Loucy (cell line): ENCODE results near the gene SPINT4.

Source experiments
- H2AFZ ChIP-seq: fragments of 200-600 bp; sonication (generic); 2 replicates; pipeline ENCODE4 v1.6.0; 2016; ENCODE audit warnings: antibody characterized with exemption, mild to moderate bottlenecking, low read length, moderate library complexity
- H3F3A ChIP-seq: fragments of 200-600 bp; 2 replicates; pipeline ENCODE4 v1.6.0; 2016; ENCODE audit warnings: antibody characterized with exemption, low read depth, mild to moderate bottlenecking
- H3K27me3 ChIP-seq: fragments of 200-600 bp; sonication (generic); 2 replicates; pipeline ENCODE4 v1.6.1; 2014; ENCODE audit warnings: low read length, mild to moderate bottlenecking; ENCODE audit not compliant: insufficient read depth, poor library complexity, severe bottlenecking
- H3K36me3 ChIP-seq: fragments of 200-600 bp; sonication (generic); 2 replicates; pipeline ENCODE4 v1.6.1; 2016; ENCODE audit warnings: low read length; ENCODE audit not compliant: insufficient read depth
- H3K4me1 ChIP-seq: fragments of 200-600 bp; sonication (generic); 2 replicates; pipeline ENCODE4 v1.5.1; 2014; ENCODE audit warnings: low read length, mild to moderate bottlenecking; ENCODE audit not compliant: insufficient read depth, poor library complexity, severe bottlenecking
- H3K4me2 ChIP-seq: fragments of 200-600 bp; sonication (generic); 2 replicates; pipeline ENCODE4 v1.6.0; 2014; ENCODE audit warnings: antibody characterized with exemption, low read length, low read depth, mild to moderate bottlenecking; ENCODE audit not compliant: poor library complexity, severe bottlenecking
- H3K4me3 ChIP-seq: fragments of 200-600 bp; sonication (generic); 2 replicates; pipeline ENCODE4 v1.5.1; 2014; ENCODE audit warnings: low read length, mild to moderate bottlenecking, mixed read lengths; ENCODE audit not compliant: poor library complexity, severe bottlenecking
- H3K79me2 ChIP-seq: fragments of 200-600 bp; sonication (generic); 2 replicates; pipeline ENCODE4 v1.6.1; 2014; ENCODE audit warnings: low read length; ENCODE audit not compliant: insufficient read depth
- H3K9ac ChIP-seq: fragments of 200-600 bp; sonication (generic); 2 replicates; pipeline ENCODE4 v1.6.0; 2014; ENCODE audit warnings: mild to moderate bottlenecking, low read depth, low read length, moderate library complexity; ENCODE audit not compliant: poor library complexity, severe bottlenecking
- H3K9me2 ChIP-seq: fragments of 200-600 bp; sonication (generic); replicated peaks from 2 replicates; pipeline ENCODE4 v1.6.1; 2016; ENCODE audit warnings: low read depth, low read length, mixed read lengths
- H3K9me3 ChIP-seq: fragments of 200-600 bp; sonication (generic); 2 replicates; pipeline ENCODE4 v1.6.1; 2014; ENCODE audit warnings: mild to moderate bottlenecking, antibody characterized with exemption, low read length, low read depth; ENCODE audit not compliant: insufficient read depth
- H4K20me1 ChIP-seq: fragments of 200-600 bp; sonication (generic); 2 replicates; pipeline ENCODE4 v1.6.0; 2014; ENCODE audit warnings: antibody characterized with exemption, low read length, mild to moderate bottlenecking; ENCODE audit not compliant: insufficient read depth, poor library complexity, severe bottlenecking
- EZH2phosphoT487 ChIP-seq: fragments of 200-600 bp; IDR thresholded peaks from 2 replicates; pipeline ENCODE4 v1.6.1; 2018; ENCODE audit warnings: antibody characterized with exemption, mild to moderate bottlenecking, moderate library complexity, borderline replicate concordance
- TF ChIP-seq, protein P1 (sequence below): fragments of 200-600 bp; sonication (generic); conservative IDR thresholded peaks from 2 replicates; pipeline ENCODE4 v1.5.1; 2014; ENCODE audit warnings: mild to moderate bottlenecking, antibody characterized with exemption, low read length

The SPINT4 gene

GRCh38 chr20:45735988-45736387, 13.8 kb downstream of the SPINT4 start:
- TF ChIP-seq EZH2phosphoT487 = no peak
- TF ChIP-seq, protein P1, sequence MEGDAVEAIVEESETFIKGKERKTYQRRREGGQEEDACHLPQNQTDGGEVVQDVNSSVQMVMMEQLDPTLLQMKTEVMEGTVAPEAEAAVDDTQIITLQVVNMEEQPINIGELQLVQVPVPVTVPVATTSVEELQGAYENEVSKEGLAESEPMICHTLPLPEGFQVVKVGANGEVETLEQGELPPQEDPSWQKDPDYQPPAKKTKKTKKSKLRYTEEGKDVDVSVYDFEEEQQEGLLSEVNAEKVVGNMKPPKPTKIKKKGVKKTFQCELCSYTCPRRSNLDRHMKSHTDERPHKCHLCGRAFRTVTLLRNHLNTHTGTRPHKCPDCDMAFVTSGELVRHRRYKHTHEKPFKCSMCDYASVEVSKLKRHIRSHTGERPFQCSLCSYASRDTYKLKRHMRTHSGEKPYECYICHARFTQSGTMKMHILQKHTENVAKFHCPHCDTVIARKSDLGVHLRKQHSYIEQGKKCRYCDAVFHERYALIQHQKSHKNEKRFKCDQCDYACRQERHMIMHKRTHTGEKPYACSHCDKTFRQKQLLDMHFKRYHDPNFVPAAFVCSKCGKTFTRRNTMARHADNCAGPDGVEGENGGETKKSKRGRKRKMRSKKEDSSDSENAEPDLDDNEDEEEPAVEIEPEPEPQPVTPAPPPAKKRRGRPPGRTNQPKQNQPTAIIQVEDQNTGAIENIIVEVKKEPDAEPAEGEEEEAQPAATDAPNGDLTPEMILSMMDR = no peak

DNA sequence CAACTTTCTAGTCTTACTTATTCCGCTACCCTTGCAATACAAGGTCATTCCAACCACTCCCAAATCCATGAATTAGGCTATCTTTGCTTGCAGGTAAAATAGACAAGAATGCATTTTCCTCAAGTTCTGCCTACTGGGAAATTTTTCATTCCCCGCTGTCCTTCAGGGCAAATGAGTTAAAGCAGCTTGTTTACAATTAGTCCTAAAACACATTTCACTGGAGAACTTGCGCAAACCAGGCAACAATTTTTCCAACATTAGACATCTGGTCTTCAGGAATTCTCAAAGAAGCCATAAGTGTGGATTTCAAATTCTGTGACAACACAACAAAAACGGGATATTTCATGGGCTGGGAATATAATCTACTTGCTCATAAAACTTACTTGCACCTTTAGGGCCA, 20.4 kb downstream of the SPINT4 start:
- H3K36me3 ChIP-seq = no peaks in the 10 kb centered on the region
- no peaks in the 10 kb centered on the region for H4K20me1 ChIP-seq
- H3K4me2 ChIP-seq = no peak overlapping the region
- H3K9ac ChIP-seq = no peak overlapping the region
- no peaks in the 10 kb centered on the region for H3K9me3 ChIP-seq
- H3K27me3 ChIP-seq = peaks cover 3% of the 10 kb centered on the region
- H3K4me1 ChIP-seq = no peaks in the 10 kb centered on the region
- no peak overlapping the region for H3K4me3 ChIP-seq
- no peaks in the 10 kb centered on the region for H3K79me2 ChIP-seq
- no peaks in the 10 kb centered on the region for H3F3A ChIP-seq
- TF ChIP-seq EZH2phosphoT487 = no peak
- H2AFZ ChIP-seq = no peak overlapping the region
- H3K9me2 ChIP-seq = no peaks in the 10 kb centered on the region

More at GRCh38 chr20:45735988-45736387, 13.8 kb downstream of the SPINT4 start:
- H3K4me1 ChIP-seq = no peaks in the 10 kb centered on the region
- no peaks in the 10 kb centered on the region for H3K9me3 ChIP-seq
- no peaks in the 10 kb centered on the region for H4K20me1 ChIP-seq
- no peak overlapping the region for H2AFZ ChIP-seq
- H3K4me3 ChIP-seq = no peak overlapping the region
- no peaks in the 10 kb centered on the region for H3K27me3 ChIP-seq
- H3K9me2 ChIP-seq = no peaks in the 10 kb centered on the region
- no peaks in the 10 kb centered on the region for H3K36me3 ChIP-seq
- H3K9ac ChIP-seq = no peak overlapping the region
- no peak overlapping the region for H3K4me2 ChIP-seq
- H3K79me2 ChIP-seq = no peaks in the 10 kb centered on the region
- no peaks in the 10 kb centered on the region for H3F3A ChIP-seq

GRCh38 chr20:45745015-45745414, 22.9 kb downstream of the SPINT4 start:
- Histone ChIP-seq H3K4me1 (no peaks in the 10 kb centered on the region), H3K9me3 (no peaks in the 10 kb centered on the region), H3K36me3 (no peaks in the 10 kb centered on the region), H3K4me3 (no peak overlapping the region), H3K4me2 (no peak overlapping the region), H3K9me2 (no peaks in the 10 kb centered on the region), H3K79me2 (no peaks in the 10 kb centered on the region), H2AFZ (no peak overlapping the region), H4K20me1 (no peaks in the 10 kb centered on the region), H3K27me3 (peaks cover 6% of the 10 kb centered on the region), H3F3A (no peaks in the 10 kb centered on the region), H3K9ac (no peak overlapping the region)
- TF ChIP-seq, protein P1 = no peak
- TF ChIP-seq EZH2phosphoT487 = no peak

- no peak overlapping the region for H3K4me2 ChIP-seq
- H3K9me2 ChIP-seq = no peaks in the 10 kb centered on the region
- H3K36me3 ChIP-seq = no peaks in the 10 kb centered on the region
- TF ChIP-seq, protein P1 = no peak
- TF ChIP-seq EZH2phosphoT487 = no peak
- no peak overlapping the region for H3K9ac ChIP-seq
- peaks cover 6% of the 10 kb centered on the region for H3K27me3 ChIP-seq
- H3K79me2 ChIP-seq = no peaks in the 10 kb centered on the region
- no peak overlapping the region for H3K4me3 ChIP-seq
- H3K4me1 ChIP-seq = no peaks in the 10 kb centered on the region
- H4K20me1 ChIP-seq = no peaks in the 10 kb centered on the region
- H2AFZ ChIP-seq = no peak overlapping the region
- H3F3A ChIP-seq = no peaks in the 10 kb centered on the region
- H3K9me3 ChIP-seq = no peaks in the 10 kb centered on the region
These were observed 29.6 kb downstream of the SPINT4 start for GRCh38 chr20:45751721-45752120.
